Measurements from ENCODE around the gene PLXNB3. TPM values are rescaled to one million over a fixed set of nuclear protein-coding genes. Genes with fewer than 3 reads are reported as not detected.
"Not testable (repeated sequence)": the region's sequence is repeated elsewhere in the genome, so short reads cannot be mapped to it uniquely, and the experiment has no call there.

PLXNB3 gene
- total RNA-seq, 1 donor from 2014 or later: 37.6 TPM

- DNase-seq (ENCODE audit: extremely low read depth, low read depth, low spot score): no peak
These were observed 31.6 kb upstream of the PLXNB3 start for GRCh38 chrX:153732401-153732800.

- no peak for DNase-seq (ENCODE audit: extremely low read depth, low read depth, low spot score)
These were observed 30.3 kb upstream of the PLXNB3 start for GRCh38 chrX:153733651-153734240.

GRCh38 chrX:153734871-153735270, 29.2 kb upstream of the PLXNB3 start:
- no peak for DNase-seq (ENCODE audit: extremely low read depth, low read depth, low spot score)

- DNase-seq (ENCODE audit: extremely low read depth, low read depth, low spot score): no peak
These were observed 28.8 kb upstream of the PLXNB3 start for GRCh38 chrX:153735274-153735673.

GRCh38 chrX:153736071-153736820, 27.8 kb upstream of the PLXNB3 start:
- no peak for DNase-seq (ENCODE audit: extremely low read depth, low read depth, low spot score)

GRCh38 chrX:153736871-153737441, 27.1 kb upstream of the PLXNB3 start:
- DNase-seq (ENCODE audit: extremely low read depth, low read depth, low spot score): no peak

GRCh38 chrX:153738056-153738605, 25.9 kb upstream of the PLXNB3 start:
- DNase-seq (ENCODE audit: extremely low read depth, low read depth, low spot score): no peak

- no peak for DNase-seq (ENCODE audit: extremely low read depth, low read depth, low spot score)
These were observed 24.1 kb upstream of the PLXNB3 start for GRCh38 chrX:153739754-153740486.

- no peak for DNase-seq (ENCODE audit: extremely low read depth, low read depth, low spot score)
These were observed 23.3 kb upstream of the PLXNB3 start for GRCh38 chrX:153740631-153741222.

- no peak for DNase-seq (ENCODE audit: extremely low read depth, low read depth, low spot score)
These were observed 22.6 kb upstream of the PLXNB3 start for GRCh38 chrX:153741446-153741845.

- DNase-seq (ENCODE audit: extremely low read depth, low read depth, low spot score): not testable (repeated sequence)
These were observed 21.9 kb upstream of the PLXNB3 start for GRCh38 chrX:153742111-153742510.

- not testable (repeated sequence) for DNase-seq (ENCODE audit: extremely low read depth, low read depth, low spot score)
These were observed 21.1 kb upstream of the PLXNB3 start for GRCh38 chrX:153742796-153743467.

GRCh38 chrX:153743468-153744209, 20.4 kb upstream of the PLXNB3 start:
- not testable (repeated sequence) for DNase-seq (ENCODE audit: extremely low read depth, low read depth, low spot score)

- no peak for DNase-seq (ENCODE audit: extremely low read depth, low read depth, low spot score)
These were observed 19.6 kb upstream of the PLXNB3 start for GRCh38 chrX:153744210-153745066.

GRCh38 chrX:153745067-153745433, 19.0 kb upstream of the PLXNB3 start:
- not testable (repeated sequence) for DNase-seq (ENCODE audit: extremely low read depth, low read depth, low spot score)

- DNase-seq (ENCODE audit: extremely low read depth, low read depth, low spot score): no peak
These were observed 17.7 kb upstream of the PLXNB3 start for GRCh38 chrX:153746359-153746758.

- not testable (repeated sequence) for DNase-seq (ENCODE audit: extremely low read depth, low read depth, low spot score)
These were observed 17.1 kb upstream of the PLXNB3 start for GRCh38 chrX:153746991-153747390.

GRCh38 chrX:153749017-153749416, 15.0 kb upstream of the PLXNB3 start:
- DNase-seq (ENCODE audit: extremely low read depth, low read depth, low spot score): not testable (repeated sequence)

Measured in glomerular endothelial cell (primary cell).